HepG2 (cell line): ENCODE results near the gene NXN.

Source experiments
- BCLAF1 ChIP-seq: fragments of 450-650 bp; IDR thresholded peaks from 2 replicates; pipeline ENCODE4 v1.6.1; 2017; ENCODE audit warnings: mild to moderate bottlenecking
- ETV5 ChIP-seq: IDR thresholded peaks from 2 replicates; pipeline ENCODE4 v1.6.1; 2018; ENCODE audit warnings: missing biosample characterization, missing genetic modification reagents, inconsistent platforms, borderline replicate concordance
- YY1 ChIP-seq: IDR thresholded peaks from 2 replicates; pipeline ENCODE4 v1.6.1; 2011; ENCODE audit warnings: low read length, low read depth, moderate library complexity, mild to moderate bottlenecking; ENCODE audit not compliant: insufficient read depth, insufficient replicate concordance
- ZFX ChIP-seq: sonication (generic); formaldehyde crosslinking; IDR thresholded peaks from 2 replicates; pipeline ENCODE4 v1.4.0; 2020; ENCODE audit warnings: mild to moderate bottlenecking, low read depth, missing genetic modification reagents, moderate library complexity
- TF ChIP-seq, protein P1 (sequence below): IDR thresholded peaks from 2 replicates; pipeline ENCODE4 v1.6.1; 2016; ENCODE audit warnings: low read depth, missing genetic modification reagents, missing compliant biosample characterization
- TF ChIP-seq, protein P2 (sequence below), 2 experiments: fragments of 450-650 bp in 1 of 2; sonication (generic) in 1 of 2; formaldehyde crosslinking; IDR thresholded peaks; 2 replicates each; pipeline versions ENCODE4 v1.5.0 to v1.8.0; 2020 to 2022; ENCODE audit warnings: mild to moderate bottlenecking in 1 of 2, missing genetic modification reagents in 1 of 2
- TF ChIP-seq, protein P3 (sequence below): sonication (generic); formaldehyde crosslinking; IDR thresholded peaks from 2 replicates; pipeline ENCODE4 v1.4.0; 2020; ENCODE audit warnings: missing genetic modification reagents
- TF ChIP-seq, protein P4 (sequence below): sonication (generic); formaldehyde crosslinking; conservative IDR thresholded peaks from 2 replicates; pipeline ENCODE4 v1.5.0; 2020; ENCODE audit warnings: missing genetic modification reagents

- TF ChIP-seq, protein P1, sequence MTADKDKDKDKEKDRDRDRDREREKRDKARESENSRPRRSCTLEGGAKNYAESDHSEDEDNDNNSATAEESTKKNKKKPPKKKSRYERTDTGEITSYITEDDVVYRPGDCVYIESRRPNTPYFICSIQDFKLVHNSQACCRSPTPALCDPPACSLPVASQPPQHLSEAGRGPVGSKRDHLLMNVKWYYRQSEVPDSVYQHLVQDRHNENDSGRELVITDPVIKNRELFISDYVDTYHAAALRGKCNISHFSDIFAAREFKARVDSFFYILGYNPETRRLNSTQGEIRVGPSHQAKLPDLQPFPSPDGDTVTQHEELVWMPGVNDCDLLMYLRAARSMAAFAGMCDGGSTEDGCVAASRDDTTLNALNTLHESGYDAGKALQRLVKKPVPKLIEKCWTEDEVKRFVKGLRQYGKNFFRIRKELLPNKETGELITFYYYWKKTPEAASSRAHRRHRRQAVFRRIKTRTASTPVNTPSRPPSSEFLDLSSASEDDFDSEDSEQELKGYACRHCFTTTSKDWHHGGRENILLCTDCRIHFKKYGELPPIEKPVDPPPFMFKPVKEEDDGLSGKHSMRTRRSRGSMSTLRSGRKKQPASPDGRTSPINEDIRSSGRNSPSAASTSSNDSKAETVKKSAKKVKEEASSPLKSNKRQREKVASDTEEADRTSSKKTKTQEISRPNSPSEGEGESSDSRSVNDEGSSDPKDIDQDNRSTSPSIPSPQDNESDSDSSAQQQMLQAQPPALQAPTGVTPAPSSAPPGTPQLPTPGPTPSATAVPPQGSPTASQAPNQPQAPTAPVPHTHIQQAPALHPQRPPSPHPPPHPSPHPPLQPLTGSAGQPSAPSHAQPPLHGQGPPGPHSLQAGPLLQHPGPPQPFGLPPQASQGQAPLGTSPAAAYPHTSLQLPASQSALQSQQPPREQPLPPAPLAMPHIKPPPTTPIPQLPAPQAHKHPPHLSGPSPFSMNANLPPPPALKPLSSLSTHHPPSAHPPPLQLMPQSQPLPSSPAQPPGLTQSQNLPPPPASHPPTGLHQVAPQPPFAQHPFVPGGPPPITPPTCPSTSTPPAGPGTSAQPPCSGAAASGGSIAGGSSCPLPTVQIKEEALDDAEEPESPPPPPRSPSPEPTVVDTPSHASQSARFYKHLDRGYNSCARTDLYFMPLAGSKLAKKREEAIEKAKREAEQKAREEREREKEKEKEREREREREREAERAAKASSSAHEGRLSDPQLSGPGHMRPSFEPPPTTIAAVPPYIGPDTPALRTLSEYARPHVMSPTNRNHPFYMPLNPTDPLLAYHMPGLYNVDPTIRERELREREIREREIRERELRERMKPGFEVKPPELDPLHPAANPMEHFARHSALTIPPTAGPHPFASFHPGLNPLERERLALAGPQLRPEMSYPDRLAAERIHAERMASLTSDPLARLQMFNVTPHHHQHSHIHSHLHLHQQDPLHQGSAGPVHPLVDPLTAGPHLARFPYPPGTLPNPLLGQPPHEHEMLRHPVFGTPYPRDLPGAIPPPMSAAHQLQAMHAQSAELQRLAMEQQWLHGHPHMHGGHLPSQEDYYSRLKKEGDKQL (CRISPR knock-in tag): no peak
- TF ChIP-seq ZFX (no peak), ETV5 (no peak), BCLAF1 (no peak), YY1 (no peak)
- TF ChIP-seq, protein P2, sequence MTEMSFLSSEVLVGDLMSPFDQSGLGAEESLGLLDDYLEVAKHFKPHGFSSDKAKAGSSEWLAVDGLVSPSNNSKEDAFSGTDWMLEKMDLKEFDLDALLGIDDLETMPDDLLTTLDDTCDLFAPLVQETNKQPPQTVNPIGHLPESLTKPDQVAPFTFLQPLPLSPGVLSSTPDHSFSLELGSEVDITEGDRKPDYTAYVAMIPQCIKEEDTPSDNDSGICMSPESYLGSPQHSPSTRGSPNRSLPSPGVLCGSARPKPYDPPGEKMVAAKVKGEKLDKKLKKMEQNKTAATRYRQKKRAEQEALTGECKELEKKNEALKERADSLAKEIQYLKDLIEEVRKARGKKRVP (CRISPR knock-in tag; IDR thresholded peaks at IDR 0.05): no peak
- TF ChIP-seq, protein P3, sequence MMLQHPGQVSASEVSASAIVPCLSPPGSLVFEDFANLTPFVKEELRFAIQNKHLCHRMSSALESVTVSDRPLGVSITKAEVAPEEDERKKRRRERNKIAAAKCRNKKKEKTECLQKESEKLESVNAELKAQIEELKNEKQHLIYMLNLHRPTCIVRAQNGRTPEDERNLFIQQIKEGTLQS (CRISPR knock-in tag): no peak
- TF ChIP-seq, protein P4, sequence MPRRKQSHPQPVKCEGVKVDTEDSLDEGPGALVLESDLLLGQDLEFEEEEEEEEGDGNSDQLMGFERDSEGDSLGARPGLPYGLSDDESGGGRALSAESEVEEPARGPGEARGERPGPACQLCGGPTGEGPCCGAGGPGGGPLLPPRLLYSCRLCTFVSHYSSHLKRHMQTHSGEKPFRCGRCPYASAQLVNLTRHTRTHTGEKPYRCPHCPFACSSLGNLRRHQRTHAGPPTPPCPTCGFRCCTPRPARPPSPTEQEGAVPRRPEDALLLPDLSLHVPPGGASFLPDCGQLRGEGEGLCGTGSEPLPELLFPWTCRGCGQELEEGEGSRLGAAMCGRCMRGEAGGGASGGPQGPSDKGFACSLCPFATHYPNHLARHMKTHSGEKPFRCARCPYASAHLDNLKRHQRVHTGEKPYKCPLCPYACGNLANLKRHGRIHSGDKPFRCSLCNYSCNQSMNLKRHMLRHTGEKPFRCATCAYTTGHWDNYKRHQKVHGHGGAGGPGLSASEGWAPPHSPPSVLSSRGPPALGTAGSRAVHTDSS (CRISPR knock-in tag): no peak
Measured at GRCh38 chr17:838486-838885, 141.1 kb downstream of the NXN start.
